ENCODE data around the gene ELK1.

Gene ELK1

GRCh38 chrX:47629419-47630200 is 20.8 kb downstream of the ELK1 start, which contains the start of gene CFP:
TSS of gene CFP (minus strand) at chrX:47629930. CDS start at chrX:47629844, 86 bp downstream.
- H3K9me2 ChIP-seq (replicated peaks; ENCODE audit: control insufficient read depth, low read length) = no peaks in the 10 kb centered on the region
- no peak for TF ChIP-seq CTCF (IDR thresholded peaks at IDR 0.05; ENCODE audit: low read depth, low read length, poor library complexity, severe bottlenecking)
- no peak for TF ChIP-seq EZH2phosphoT487 (IDR thresholded peaks at IDR 0.05; ENCODE audit: borderline replicate concordance, low read length)
- H3K27ac ChIP-seq (ENCODE audit: low read depth, low read length) = peak within 1 kb of the TSS; percentile 15; the same call in 1 of the 2 replicates
- no peaks in the 10 kb centered on the region for H3K79me2 ChIP-seq (ENCODE audit: control insufficient read depth, low read length)
- H3K4me1 ChIP-seq (ENCODE audit: control insufficient read depth, low read length) = peaks cover 15% of the 10 kb centered on the region
- H3K4me3 ChIP-seq (ENCODE audit: low read length) = peak within 1 kb of the TSS; percentile 45
- no peaks in the 10 kb centered on the region for H3K9me3 ChIP-seq (ENCODE audit: control insufficient read depth, insufficient read depth, low read length)
- H3K36me3 ChIP-seq (ENCODE audit: control insufficient read depth, low read length) = no peaks in the 10 kb centered on the region; the same call in 1 of the 2 replicates
- no peaks in the 10 kb centered on the region for H4K20me1 ChIP-seq (ENCODE audit: control insufficient read depth, insufficient read depth, low read depth, low read length)
- H3K4me2 ChIP-seq (ENCODE audit: low read length) = peak within 1 kb of the TSS; percentile 74
- H3F3A ChIP-seq (ENCODE audit: control insufficient read depth, insufficient read depth) = no peaks in the 10 kb centered on the region
- H3K27me3 ChIP-seq (ENCODE audit: control insufficient read depth, low read length) = no peaks in the 10 kb centered on the region

DNA sequence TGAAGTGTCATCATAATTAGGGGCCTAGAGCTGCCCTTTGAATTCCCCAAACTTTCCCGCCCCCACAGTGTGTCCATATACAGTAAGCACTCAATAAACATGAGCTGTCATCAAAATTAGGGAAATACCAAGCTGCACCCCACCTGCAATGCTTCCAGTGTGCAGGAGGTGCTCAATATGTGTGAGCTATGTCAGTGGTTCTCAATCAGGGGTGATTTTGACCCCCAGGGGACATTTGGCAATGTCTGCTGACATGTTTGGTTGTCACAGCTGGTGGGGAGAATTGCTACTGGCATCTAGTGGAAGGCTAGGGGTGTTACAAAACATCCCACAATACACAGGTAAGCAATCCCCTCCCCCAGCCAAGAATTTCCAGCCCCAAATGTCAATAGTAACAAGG is 21.4 kb downstream of the ELK1 start:
- H3K4me2 ChIP-seq (ENCODE audit: low read length) = no peak overlapping the region
- TF ChIP-seq EZH2phosphoT487 (IDR thresholded peaks at IDR 0.05; ENCODE audit: borderline replicate concordance, low read length) (no peak), CTCF (IDR thresholded peaks at IDR 0.05; ENCODE audit: low read depth, low read length, poor library complexity, severe bottlenecking) (no peak)
- H3F3A ChIP-seq (ENCODE audit: control insufficient read depth, insufficient read depth) = no peaks in the 10 kb centered on the region
- H3K36me3 ChIP-seq (ENCODE audit: control insufficient read depth, low read length) = no peaks in the 10 kb centered on the region
- H3K9me2 ChIP-seq (replicated peaks; ENCODE audit: control insufficient read depth, low read length) = no peaks in the 10 kb centered on the region
- H3K4me1 ChIP-seq (ENCODE audit: control insufficient read depth, low read length) = peaks cover 15% of the 10 kb centered on the region
- no peaks in the 10 kb centered on the region for H3K27me3 ChIP-seq (ENCODE audit: control insufficient read depth, low read length)
- H3K79me2 ChIP-seq (ENCODE audit: control insufficient read depth, low read length) = no peaks in the 10 kb centered on the region
- no peak overlapping the region for H3K27ac ChIP-seq (ENCODE audit: low read depth, low read length)
- H3K9me3 ChIP-seq (ENCODE audit: control insufficient read depth, insufficient read depth, low read length) = no peaks in the 10 kb centered on the region
- H3K4me3 ChIP-seq (ENCODE audit: low read length) = no peak overlapping the region
- H4K20me1 ChIP-seq (ENCODE audit: control insufficient read depth, insufficient read depth, low read depth, low read length) = no peaks in the 10 kb centered on the region

- no peaks in the 10 kb centered on the region for H3K79me2 ChIP-seq (ENCODE audit: control insufficient read depth, low read length)
These were observed 25.0 kb downstream of the ELK1 start for GRCh38 chrX:47625365-47625764.

More at GRCh38 chrX:47625365-47625764, 25.0 kb downstream of the ELK1 start:
- Histone ChIP-seq H3F3A (ENCODE audit: control insufficient read depth, insufficient read depth) (no peaks in the 10 kb centered on the region), H4K20me1 (ENCODE audit: control insufficient read depth, insufficient read depth, low read depth, low read length) (no peaks in the 10 kb centered on the region), H3K36me3 (ENCODE audit: control insufficient read depth, low read length) (no peaks in the 10 kb centered on the region), H3K4me1 (ENCODE audit: control insufficient read depth, low read length) (peaks cover 22% of the 10 kb centered on the region), H3K9me2 (replicated peaks; ENCODE audit: control insufficient read depth, low read length) (no peaks in the 10 kb centered on the region), H3K4me3 (ENCODE audit: low read length) (no peak overlapping the region), H3K4me2 (ENCODE audit: low read length) (no peak overlapping the region), H3K27ac (ENCODE audit: low read depth, low read length) (no peak overlapping the region), H3K27me3 (ENCODE audit: control insufficient read depth, low read length) (peaks cover 7% of the 10 kb centered on the region; the same call in 1 of the 2 replicates), H3K9me3 (ENCODE audit: control insufficient read depth, insufficient read depth, low read length) (no peaks in the 10 kb centered on the region)
- no peak for TF ChIP-seq CTCF (IDR thresholded peaks at IDR 0.05; ENCODE audit: low read depth, low read length, poor library complexity, severe bottlenecking)
- no peak for TF ChIP-seq EZH2phosphoT487 (IDR thresholded peaks at IDR 0.05; ENCODE audit: borderline replicate concordance, low read length)
